ENCODE data around the gene PDHX.

The PDHX gene

DNA sequence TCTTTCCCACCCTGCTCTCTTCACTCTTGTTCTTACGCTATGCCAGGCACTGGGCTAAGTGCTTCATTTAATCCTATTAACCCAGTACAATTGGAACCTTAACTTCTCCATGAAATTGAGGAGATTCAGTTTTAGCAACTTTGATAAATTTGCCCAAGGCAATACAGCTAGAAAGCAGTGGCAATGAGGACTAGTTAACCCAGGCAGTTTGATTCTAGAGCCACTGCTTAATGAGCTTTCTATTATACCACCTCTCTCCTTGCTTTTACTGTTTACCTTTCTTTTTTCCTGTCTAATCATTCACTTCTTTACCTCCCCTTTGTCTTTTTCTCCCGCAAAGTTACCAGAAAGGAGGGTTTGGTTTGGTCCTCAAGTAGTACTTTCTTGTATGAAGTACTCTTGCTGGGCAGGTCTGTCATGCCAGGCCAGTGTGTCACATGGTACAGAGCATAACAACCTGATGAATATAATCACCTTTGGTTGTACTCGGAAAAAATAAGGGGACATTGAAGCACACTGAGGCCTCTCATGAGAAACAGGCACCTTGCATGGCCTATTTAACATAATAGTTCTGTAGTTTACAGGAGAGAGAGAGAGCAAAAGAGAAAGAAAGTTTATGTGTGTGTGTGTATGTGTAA is 70.6 kb downstream of the PDHX start:
- Histone ChIP-seq H3K23ac (ENCODE audit: low read depth, low read length, poor library complexity) (no peak overlapping the region), H2BK15ac (ENCODE audit: low read length) (no peak overlapping the region), H2AK5ac (ENCODE audit: low read depth, low read length) (no peak overlapping the region), H2AFZ (ENCODE audit: low read length) (no peak overlapping the region), H4K8ac (ENCODE audit: low read depth, low read length) (no peak overlapping the region), H3K9ac (ENCODE audit: low read depth, low read length, poor library complexity) (no peak overlapping the region), H2BK120ac (ENCODE audit: low read depth, low read length) (no peak overlapping the region), H3K4me3 (ENCODE audit: low read length in 2 of 2) (no peak overlapping the region), H3K4me2 (ENCODE audit: insufficient read depth, low read length, poor library complexity, severe bottlenecking) (no peak overlapping the region), H3K4ac (ENCODE audit: low read length) (no peak overlapping the region), H3K36me3 (replicated peaks in 1 of 2; ENCODE audit: control insufficient read depth in 2 of 2, insufficient read depth in 2 of 2, low read length in 2 of 2) (peaks cover 0 to 50% of the 10 kb centered on the region in 2 donors), H2BK5ac (ENCODE audit: low read length) (no peak overlapping the region), H3K79me1 (ENCODE audit: low read depth, low read length) (no peaks in the 10 kb centered on the region), H3K27me3 (ENCODE audit: control insufficient read depth in 3 of 3, insufficient read depth in 3 of 3, low read depth in 1 of 3, low read length in 3 of 3) (no peaks in the 10 kb centered on the region), H3K4me1 (ENCODE audit: control insufficient read depth in 2 of 2, insufficient read depth in 1 of 2, low read depth in 1 of 2, low read length in 2 of 2) (no peaks in the 10 kb centered on the region), H3K14ac (ENCODE audit: low read length) (no peak overlapping the region), H3K9me3 (replicated peaks in 1 of 2; ENCODE audit: control insufficient read depth in 2 of 2, insufficient read depth in 1 of 2, low read depth in 1 of 2, low read length in 2 of 2) (peaks cover 0 to 3% of the 10 kb centered on the region in 2 donors), H3K27ac (replicated peaks; ENCODE audit: low read length) (no peak overlapping the region), H3K18ac (ENCODE audit: low read length) (no peak overlapping the region), H2BK12ac (ENCODE audit: low read length) (no peak overlapping the region), H4K91ac (ENCODE audit: low read depth, low read length, poor library complexity) (no peak overlapping the region)
- no peak for DNase-seq (ENCODE audit: low spot score)
- WGBS, 2 donors (ENCODE audit: extremely low coverage in 2 of 2, insufficient read length in 2 of 2, insufficient replicate concordance in 1 of 2): no CpG with 5 or more reads among the region's 3 CpGs

DNA sequence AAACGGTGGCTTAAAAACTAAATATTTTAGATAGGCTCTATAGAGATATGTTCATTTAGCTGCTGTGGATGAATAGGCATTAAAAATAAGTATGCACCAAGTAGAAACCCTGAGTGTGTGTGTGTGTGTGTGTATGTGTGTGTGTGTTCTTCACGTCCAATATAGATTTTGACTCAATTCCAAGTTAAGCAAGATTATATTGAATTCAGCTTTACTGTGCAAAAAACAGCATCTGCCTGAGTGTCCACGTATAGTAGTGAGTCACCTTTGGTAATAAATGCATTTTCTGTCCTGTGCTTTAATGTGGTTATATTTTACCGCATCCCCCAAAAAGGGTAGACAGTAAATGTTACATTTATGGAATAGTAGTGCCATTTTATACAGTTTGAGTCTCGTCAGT is 71.2 kb downstream of the PDHX start:
- Histone ChIP-seq H2AFZ (ENCODE audit: low read length) (no peak overlapping the region), H3K4me3 (ENCODE audit: low read length in 2 of 2) (no peak overlapping the region), H3K36me3 (replicated peaks in 1 of 2; ENCODE audit: control insufficient read depth in 2 of 2, insufficient read depth in 2 of 2, low read length in 2 of 2) (peaks cover 0 to 56% of the 10 kb centered on the region in 2 donors), H2BK15ac (ENCODE audit: low read length) (no peak overlapping the region), H4K91ac (ENCODE audit: low read depth, low read length, poor library complexity) (no peak overlapping the region), H3K4me1 (ENCODE audit: control insufficient read depth in 2 of 2, insufficient read depth in 1 of 2, low read depth in 1 of 2, low read length in 2 of 2) (no peaks in the 10 kb centered on the region), H3K9me3 (replicated peaks in 1 of 2; ENCODE audit: control insufficient read depth in 2 of 2, insufficient read depth in 1 of 2, low read depth in 1 of 2, low read length in 2 of 2) (peaks cover 0 to 3% of the 10 kb centered on the region in 2 donors), H2BK5ac (ENCODE audit: low read length) (no peak overlapping the region), H3K4me2 (ENCODE audit: insufficient read depth, low read length, poor library complexity, severe bottlenecking) (no peak overlapping the region), H4K8ac (ENCODE audit: low read depth, low read length) (no peak overlapping the region), H3K18ac (ENCODE audit: low read length) (no peak overlapping the region), H2BK12ac (ENCODE audit: low read length) (no peak overlapping the region), H2AK5ac (ENCODE audit: low read depth, low read length) (no peak overlapping the region), H3K79me1 (ENCODE audit: low read depth, low read length) (no peaks in the 10 kb centered on the region), H3K27ac (replicated peaks; ENCODE audit: low read length) (no peak overlapping the region), H3K4ac (ENCODE audit: low read length) (no peak overlapping the region), H3K14ac (ENCODE audit: low read length) (no peak overlapping the region), H3K9ac (ENCODE audit: low read depth, low read length, poor library complexity) (no peak overlapping the region), H3K23ac (ENCODE audit: low read depth, low read length, poor library complexity) (no peak overlapping the region), H2BK120ac (ENCODE audit: low read depth, low read length) (no peak overlapping the region), H3K27me3 (ENCODE audit: control insufficient read depth in 3 of 3, insufficient read depth in 3 of 3, low read depth in 1 of 3, low read length in 3 of 3) (no peaks in the 10 kb centered on the region)
- no peak for DNase-seq (ENCODE audit: low spot score)
- WGBS, 2 donors (ENCODE audit: extremely low coverage in 2 of 2, insufficient read length in 2 of 2, insufficient replicate concordance in 1 of 2): no CpG with 5 or more reads among the region's 5 CpGs

DNA sequence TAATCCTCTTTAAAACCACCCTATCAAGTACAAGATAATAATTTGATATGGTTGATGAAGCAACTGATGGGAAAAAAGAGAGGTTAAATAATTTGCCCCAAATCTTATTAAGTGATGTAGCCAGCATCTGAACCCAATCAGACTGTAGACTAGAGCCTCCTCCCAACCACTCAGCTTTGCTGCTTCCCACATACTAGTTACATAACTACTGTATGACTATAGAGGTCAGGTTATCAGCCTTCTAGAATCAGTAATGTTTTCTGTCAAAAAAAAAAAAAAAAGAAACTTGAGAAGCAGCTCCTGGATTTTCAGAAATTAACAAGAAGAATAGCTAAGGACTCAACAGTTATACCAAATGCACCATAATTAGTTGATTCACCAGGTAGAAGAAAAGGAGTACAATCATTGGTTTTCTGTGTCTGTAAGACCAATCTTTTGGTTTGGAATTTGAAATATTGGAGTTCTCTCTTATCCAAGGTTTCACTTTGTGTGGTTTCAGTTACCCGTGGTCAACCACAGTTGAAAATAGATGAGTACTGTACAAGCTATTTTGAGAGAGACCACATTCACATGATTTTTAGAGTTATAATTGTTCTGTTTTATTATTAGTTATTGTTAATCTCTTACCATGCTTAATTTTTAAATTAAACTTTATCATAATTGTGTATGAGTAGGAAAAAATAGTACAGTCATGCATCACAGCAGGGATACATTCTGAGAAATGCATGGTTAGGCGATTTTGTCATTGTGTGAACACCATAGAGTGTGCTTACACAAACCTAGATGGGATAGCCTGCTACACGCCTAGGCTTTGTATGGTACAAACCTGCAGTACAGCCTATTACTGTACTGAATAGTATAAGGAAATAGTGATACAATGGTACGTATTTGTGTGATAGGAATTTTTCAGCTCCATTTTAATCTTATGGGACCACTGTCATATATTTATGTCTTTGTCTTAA is 72.2 kb downstream of the PDHX start:
- Histone ChIP-seq H3K18ac (ENCODE audit: low read length) (no peak overlapping the region), H2AK5ac (ENCODE audit: low read depth, low read length) (no peak overlapping the region), H3K4me3 (ENCODE audit: low read length in 2 of 2) (no peak overlapping the region), H4K91ac (ENCODE audit: low read depth, low read length, poor library complexity) (no peak overlapping the region), H3K23ac (ENCODE audit: low read depth, low read length, poor library complexity) (no peak overlapping the region), H2BK120ac (ENCODE audit: low read depth, low read length) (no peak overlapping the region), H3K36me3 (replicated peaks in 1 of 2; ENCODE audit: control insufficient read depth in 2 of 2, insufficient read depth in 2 of 2, low read length in 2 of 2) (peaks cover 0 to 64% of the 10 kb centered on the region in 2 donors), H3K14ac (ENCODE audit: low read length) (no peak overlapping the region), H2BK15ac (ENCODE audit: low read length) (no peak overlapping the region), H2AFZ (ENCODE audit: low read length) (no peak overlapping the region), H4K8ac (ENCODE audit: low read depth, low read length) (no peak overlapping the region), H3K9ac (ENCODE audit: low read depth, low read length, poor library complexity) (no peak overlapping the region), H3K4me2 (ENCODE audit: insufficient read depth, low read length, poor library complexity, severe bottlenecking) (no peak overlapping the region), H2BK5ac (ENCODE audit: low read length) (no peak overlapping the region), H3K4ac (ENCODE audit: low read length) (no peak overlapping the region), H3K27ac (replicated peaks; ENCODE audit: low read length) (no peak overlapping the region), H3K27me3 (ENCODE audit: control insufficient read depth in 3 of 3, insufficient read depth in 3 of 3, low read depth in 1 of 3, low read length in 3 of 3) (no peaks in the 10 kb centered on the region), H3K9me3 (replicated peaks in 1 of 2; ENCODE audit: control insufficient read depth in 2 of 2, insufficient read depth in 1 of 2, low read depth in 1 of 2, low read length in 2 of 2) (peaks cover 0 to 3% of the 10 kb centered on the region in 2 donors), H3K4me1 (ENCODE audit: control insufficient read depth in 2 of 2, insufficient read depth in 1 of 2, low read depth in 1 of 2, low read length in 2 of 2) (no peaks in the 10 kb centered on the region), H2BK12ac (ENCODE audit: low read length) (no peak overlapping the region), H3K79me1 (ENCODE audit: low read depth, low read length) (no peaks in the 10 kb centered on the region)
- no CpG with 5 or more reads among the region's 4 CpGs for WGBS, 2 donors (ENCODE audit: extremely low coverage in 2 of 2, insufficient read length in 2 of 2, insufficient replicate concordance in 1 of 2)
- no peak for DNase-seq (ENCODE audit: low spot score)

DNA sequence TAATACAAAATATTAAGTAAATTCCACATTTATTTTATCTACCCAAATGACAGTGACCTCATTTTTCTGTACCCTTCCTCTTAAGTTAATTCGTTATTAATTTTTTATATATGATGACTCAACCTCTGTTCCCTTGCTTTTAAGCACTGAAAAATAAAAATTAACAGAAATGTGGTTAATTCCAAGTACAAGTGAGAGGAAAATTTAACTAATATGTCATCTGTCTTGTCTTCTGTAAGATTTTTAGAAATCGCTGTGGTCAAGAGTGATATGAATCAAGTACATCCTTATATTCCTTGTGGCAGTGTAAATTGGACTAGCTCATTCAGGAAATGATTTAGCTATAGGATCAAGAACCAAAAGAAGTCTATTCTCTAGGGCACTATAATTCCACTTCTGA is 74.5 kb downstream of the PDHX start:
- Histone ChIP-seq H3K4me2 (ENCODE audit: insufficient read depth, low read length, poor library complexity, severe bottlenecking) (no peak overlapping the region), H2AK5ac (ENCODE audit: low read depth, low read length) (no peak overlapping the region), H3K9ac (ENCODE audit: low read depth, low read length, poor library complexity) (no peak overlapping the region), H4K8ac (ENCODE audit: low read depth, low read length) (no peak overlapping the region), H3K9me3 (replicated peaks in 1 of 2; ENCODE audit: control insufficient read depth in 2 of 2, insufficient read depth in 1 of 2, low read depth in 1 of 2, low read length in 2 of 2) (no peaks in the 10 kb centered on the region), H4K91ac (ENCODE audit: low read depth, low read length, poor library complexity) (no peak overlapping the region), H3K23ac (ENCODE audit: low read depth, low read length, poor library complexity) (no peak overlapping the region), H3K4me3 (ENCODE audit: low read length in 2 of 2) (no peak overlapping the region), H2BK120ac (ENCODE audit: low read depth, low read length) (no peak overlapping the region), H3K36me3 (replicated peaks in 1 of 2; ENCODE audit: control insufficient read depth in 2 of 2, insufficient read depth in 2 of 2, low read length in 2 of 2) (peaks cover 0 to 57% of the 10 kb centered on the region in 2 donors), H3K4ac (ENCODE audit: low read length) (no peak overlapping the region), H2BK15ac (ENCODE audit: low read length) (no peak overlapping the region), H3K14ac (ENCODE audit: low read length) (no peak overlapping the region), H2AFZ (ENCODE audit: low read length) (no peak overlapping the region), H3K27me3 (ENCODE audit: control insufficient read depth in 3 of 3, insufficient read depth in 3 of 3, low read depth in 1 of 3, low read length in 3 of 3) (no peaks in the 10 kb centered on the region), H3K18ac (ENCODE audit: low read length) (no peak overlapping the region), H3K27ac (replicated peaks; ENCODE audit: low read length) (no peak overlapping the region), H2BK12ac (ENCODE audit: low read length) (no peak overlapping the region), H3K4me1 (ENCODE audit: control insufficient read depth in 2 of 2, insufficient read depth in 1 of 2, low read depth in 1 of 2, low read length in 2 of 2) (no peaks in the 10 kb centered on the region), H2BK5ac (ENCODE audit: low read length) (no peak overlapping the region), H3K79me1 (ENCODE audit: low read depth, low read length) (no peaks in the 10 kb centered on the region)
- WGBS, 2 donors (ENCODE audit: extremely low coverage in 2 of 2, insufficient read length in 2 of 2, insufficient replicate concordance in 1 of 2): no CpG with 5 or more reads among the region's 2 CpGs
- no peak for DNase-seq (ENCODE audit: low spot score)
